Transverse colon (tissue), 4 donors: Measurements from ENCODE around the gene GGPS1. TPM values are rescaled to one million over a fixed set of nuclear protein-coding genes. Genes with fewer than 3 reads are reported as not detected.

ENCODE experiments used
- DNase-seq: peaks from one replicate; pipeline ENCODE4 v3.0.0-alpha.2; 2019
- H3K27ac ChIP-seq, 4 donors: fragments of 200-600 bp; sonication (generic); 2 replicates each; pipeline ENCODE4 v1.5.1; 2016 to 2018; ENCODE audit warnings: inconsistent platforms in 4 of 4
- H3K27me3 ChIP-seq: fragments of 200-600 bp; sonication (generic); 2 replicates; pipeline ENCODE4 v1.5.1; 2017; ENCODE audit warnings: inconsistent platforms
- H3K36me3 ChIP-seq, 4 donors: fragments of 200-600 bp; sonication (generic); 2 replicates each; pipeline ENCODE4 v1.5.1; 2017 to 2019; ENCODE audit warnings: inconsistent platforms in 4 of 4
- H3K4me1 ChIP-seq, 4 donors: fragments of 200-600 bp; sonication (generic); 2 replicates each; pipeline ENCODE4 v1.5.1; 2017 to 2020; ENCODE audit warnings: inconsistent platforms in 4 of 4
- H3K4me3 ChIP-seq, 4 donors: fragments of 200-600 bp; sonication (generic); 1 replicate in 1 of 4; 2 replicates in 3 of 4; pipeline versions ENCODE4 v1.5.1 to v1.6.1; 2017 to 2019; ENCODE audit warnings: inconsistent platforms in 4 of 4
- H3K9me3 ChIP-seq, 2 donors: fragments of 200-600 bp; sonication (generic); 2 replicates each; pipeline ENCODE4 v1.5.1; 2017 to 2019; ENCODE audit warnings: inconsistent platforms in 2 of 2
- CTCF ChIP-seq, 5 experiments: fragments of 200-600 bp in 3 of 5; fragments of 450-650 bp in 2 of 5; sonication (generic) in 3 of 5; IDR thresholded peaks; 1 replicate in 2 of 5; 2 replicates in 3 of 5; pipeline ENCODE4 v1.5.1; 2016 to 2017; ENCODE audit warnings: antibody characterized with exemption in 5 of 5, inconsistent platforms in 3 of 5, mild to moderate bottlenecking in 2 of 5, moderate library complexity in 1 of 5
- EP300 ChIP-seq: sonication (generic); formaldehyde crosslinking; IDR thresholded peaks from one replicate; pipeline ENCODE4 v1.6.1; 2017; ENCODE audit warnings: antibody characterized with exemption, low read depth
- POLR2A ChIP-seq: fragments of 450-650 bp; IDR thresholded peaks from one replicate; pipeline ENCODE4 v1.6.1; 2016; ENCODE audit warnings: antibody characterized with exemption, mild to moderate bottlenecking, moderate library complexity
- POLR2AphosphoS5 ChIP-seq, 3 donors: sonication (generic); formaldehyde crosslinking; IDR thresholded peaks; one replicate each; pipeline ENCODE4 v1.6.1; 2016; ENCODE audit warnings: antibody characterized with exemption in 3 of 3
- WGBS, 2 donors: methylation state at CpG; one replicate each; pipeline ENCODE4 v1.1.5; 2018; ENCODE audit warnings: low coverage in 1 of 2; 5-methylcytosine and 5-hydroxymethylcytosine counted together
- in situ Hi-C, 4 donors: fragments of 200-750 bp; cut with MboI; loops; one replicate each; pipeline versions ENCODE4 v1.15.0 to v1.15.1; 2017; ENCODE audit warnings: low sequenced_read_pairs in 3 of 4, low pct_ligation_motif_present in 1 of 4, low pct_unique_long_range_greater_than_20kb in 1 of 4
- intact Hi-C: fragments of 100-400 bp; cut with DNase I; formaldehyde crosslinking; loops from one replicate; pipeline ENCODE4 v1.15.1; 2023; ENCODE audit warnings: low total_unique reads
- total RNA-seq, 4 donors: library from RNA; depleted of rRNA; stranded (reverse); fragments of >200 nt; gene quantifications; one replicate each; pipeline ENCODE4 v1.1.0, GENCODE V29; 2016

Gene GGPS1
- total RNA-seq, 4 donors from 2014 or later: 11.2 to 22.1 (median 16.9) TPM

GRCh38 chr1:235284231-235284769, 44.1 kb upstream of the GGPS1 start:
- no peak overlapping the region for H3K27ac ChIP-seq
- TF ChIP-seq CTCF (IDR thresholded peaks at IDR 0.05) (no peak), POLR2AphosphoS5 (IDR thresholded peaks at IDR 0.05) (no peak), POLR2A (no peak), EP300 (no peak)
- peaks cover 0 to 44% (median 9%) of the 10 kb centered on the region in 4 donors for H3K4me1 ChIP-seq
- no peaks in the 10 kb centered on the region for H3K27me3 ChIP-seq
- no peaks in the 10 kb centered on the region for H3K9me3 ChIP-seq
- H3K36me3 ChIP-seq: no peaks in the 10 kb centered on the region
- intact Hi-C loops: no loop called here
- DNase-seq: no peak
- no peak overlapping the region for H3K4me3 ChIP-seq
- in situ Hi-C loops: no loop called here
- 93% methylated on average over 3 to 6 of the region's 6 CpGs for WGBS, 2 donors

GRCh38 chr1:235286667-235287066, 41.7 kb upstream of the GGPS1 start:
- Histone ChIP-seq H3K4me3 (no peak overlapping the region), H3K27me3 (no peaks in the 10 kb centered on the region), H3K9me3 (no peaks in the 10 kb centered on the region), H3K36me3 (no peaks in the 10 kb centered on the region), H3K27ac (no peak overlapping the region), H3K4me1 (peaks cover 0 to 48% (median 12%) of the 10 kb centered on the region in 4 donors)
- intact Hi-C loops: no loop called here
- in situ Hi-C loops: no loop called here
- 63 to 76% methylated on average over 1 of the region's 1 CpG for WGBS, 2 donors
- no peak for TF ChIP-seq POLR2AphosphoS5 (IDR thresholded peaks at IDR 0.05)
- TF ChIP-seq EP300: no peak
- TF ChIP-seq CTCF (IDR thresholded peaks at IDR 0.05): no peak
- no peak for TF ChIP-seq POLR2A
- no peak for DNase-seq

GRCh38 chr1:235287208-235287882, 41.0 kb upstream of the GGPS1 start:
- Histone ChIP-seq H3K4me1 (peaks cover 4 to 55% (median 18%) of the 10 kb centered on the region in 4 donors), H3K27ac (no peak overlapping the region), H3K36me3 (no peaks in the 10 kb centered on the region), H3K9me3 (no peaks in the 10 kb centered on the region), H3K27me3 (no peaks in the 10 kb centered on the region), H3K4me3 (no peak overlapping the region)
- TF ChIP-seq CTCF (IDR thresholded peaks at IDR 0.05) (no peak), POLR2AphosphoS5 (IDR thresholded peaks at IDR 0.05) (no peak), POLR2A (no peak), EP300 (no peak)
- in situ Hi-C loops (no loop called here), intact Hi-C loops (no loop called here)
- no peak for DNase-seq
- 90 to 96% methylated on average over 2 to 4 of the region's 4 CpGs for WGBS, 2 donors

- no peak for TF ChIP-seq EP300
- TF ChIP-seq CTCF (IDR thresholded peaks at IDR 0.05): no peak
- TF ChIP-seq POLR2A: no peak
- no peak for TF ChIP-seq POLR2AphosphoS5 (IDR thresholded peaks at IDR 0.05)
- Histone ChIP-seq H3K27me3 (no peaks in the 10 kb centered on the region), H3K9me3 (no peaks in the 10 kb centered on the region), H3K4me1 (peaks cover 4 to 69% (median 26%) of the 10 kb centered on the region in 4 donors), H3K36me3 (no peaks in the 10 kb centered on the region), H3K4me3 (no peak overlapping the region), H3K27ac (no peak overlapping the region)
- intact Hi-C loops: no loop called here
- in situ Hi-C loops: no loop called here
- no peak for DNase-seq
- WGBS, 2 donors: 86 to 92% methylated on average over 12 of the region's 12 CpGs
These were observed 38.3 kb upstream of the GGPS1 start for GRCh38 chr1:235289859-235290739.
